GM11168 (cell line): Measurements from ENCODE around the gene TENM4.

Experiments used
- in situ Hi-C: fragments of 300-500 bp; cut with MboI; formaldehyde crosslinking; loops from one replicate; pipeline ENCODE4 v1.12.0; 2022; ENCODE audit warnings: low sequenced_read_pairs; ENCODE audit not compliant: unreplicated experiment

TENM4 gene

GRCh38 chr11:79312617-79313529 lies 128.0 kb downstream of the TENM4 start:
- in situ Hi-C loops, result no loop called here

GRCh38 chr11:79311461-79311860 lies 129.4 kb downstream of the TENM4 start:
- in situ Hi-C loops, result no loop called here

GRCh38 chr11:79309407-79309806 lies 131.4 kb downstream of the TENM4 start:
- in situ Hi-C loops, result no loop called here

- in situ Hi-C loops, result no loop called here
Observed at GRCh38 chr11:79308429-79308828, 132.4 kb downstream of the TENM4 start.

- in situ Hi-C loops, result no loop called here
Observed at GRCh38 chr11:79304599-79305212, 136.1 kb downstream of the TENM4 start.

GRCh38 chr11:79296141-79296540 lies 144.7 kb downstream of the TENM4 start:
- in situ Hi-C loops, result no loop called here

- in situ Hi-C loops, result no loop called here
Observed at GRCh38 chr11:79294845-79295731, 145.7 kb downstream of the TENM4 start.

GRCh38 chr11:79291948-79292347 lies 148.9 kb downstream of the TENM4 start:
- in situ Hi-C loops, result no loop called here

GRCh38 chr11:79290761-79291160 lies 150.1 kb downstream of the TENM4 start:
- in situ Hi-C loops, result no loop called here

- in situ Hi-C loops, result no loop called here
Observed at GRCh38 chr11:79287952-79288351, 152.9 kb downstream of the TENM4 start.

- in situ Hi-C loops, result no loop called here
Observed at GRCh38 chr11:79285756-79286155, 155.1 kb downstream of the TENM4 start.

- in situ Hi-C loops, result no loop called here
Observed at GRCh38 chr11:79276736-79277325, 164.0 kb downstream of the TENM4 start.

- in situ Hi-C loops, result no loop called here
Observed at GRCh38 chr11:79274636-79275331, 166.0 kb downstream of the TENM4 start.

GRCh38 chr11:79273781-79274180 lies 167.0 kb downstream of the TENM4 start:
- in situ Hi-C loops, result no loop called here

- in situ Hi-C loops, result no loop called here
Observed at GRCh38 chr11:79269611-79270307, 171.1 kb downstream of the TENM4 start.

GRCh38 chr11:79266396-79266795 lies 174.4 kb downstream of the TENM4 start:
- in situ Hi-C loops, result no loop called here

- in situ Hi-C loops, result no loop called here
Observed at GRCh38 chr11:79265756-79266322, 175.0 kb downstream of the TENM4 start.

GRCh38 chr11:79264284-79264683 lies 176.5 kb downstream of the TENM4 start:
- in situ Hi-C loops, result no loop called here

GRCh38 chr11:79263001-79263400 lies 177.8 kb downstream of the TENM4 start:
- in situ Hi-C loops, result no loop called here
